Smooth muscle cell (in vitro differentiated cells): ENCODE measurements around the gene KCTD2. TPM values are rescaled to one million over a fixed set of nuclear protein-coding genes. Genes with fewer than 3 reads are reported as not detected.

Experiments used
- DNase-seq: peaks from one replicate; lab custom pipeline; 2025; ENCODE audit not compliant: unreplicated experiment; lab: John Stamatoyannopoulos, UW
- H2AFZ ChIP-seq: fragments of 200-600 bp; sonication (generic); 2 replicates; pipeline ENCODE4 v1.6.0; 2016; ENCODE audit warnings: antibody characterized with exemption, low read depth, mild to moderate bottlenecking
- H3F3A ChIP-seq: fragments of 200-600 bp; sonication (generic); 2 replicates; pipeline ENCODE4 v1.6.0; 2017; ENCODE audit warnings: antibody characterized with exemption, low read depth
- H3K27ac ChIP-seq: fragments of 200-600 bp; sonication (generic); 2 replicates; pipeline ENCODE4 v1.5.1; 2016; ENCODE audit warnings: low read depth, mild to moderate bottlenecking
- H3K27me3 ChIP-seq: fragments of 200-600 bp; sonication (generic); 2 replicates; pipeline ENCODE4 v1.6.1; 2016; ENCODE audit warnings: low read depth, mild to moderate bottlenecking
- H3K36me3 ChIP-seq: fragments of 200-600 bp; sonication (generic); 2 replicates; pipeline ENCODE4 v1.5.1; 2016; ENCODE audit warnings: low read depth
- H3K4me1 ChIP-seq: fragments of 200-600 bp; sonication (generic); 2 replicates; pipeline ENCODE4 v1.5.1; 2016; ENCODE audit warnings: low read depth
- H3K4me2 ChIP-seq: fragments of 200-600 bp; sonication (generic); 2 replicates; pipeline ENCODE4 v1.6.0; 2016; ENCODE audit warnings: mild to moderate bottlenecking
- H3K4me3 ChIP-seq: fragments of 200-600 bp; sonication (generic); 2 replicates; pipeline ENCODE4 v1.5.1; 2016; ENCODE audit warnings: mild to moderate bottlenecking
- H3K79me2 ChIP-seq: fragments of 200-600 bp; sonication (generic); 2 replicates; pipeline ENCODE4 v1.6.0; 2016; ENCODE audit warnings: low read depth, mild to moderate bottlenecking
- H3K9ac ChIP-seq: fragments of 200-600 bp; sonication (generic); 2 replicates; pipeline ENCODE4 v1.6.0; 2016; ENCODE audit warnings: low read depth
- H3K9me3 ChIP-seq: fragments of 200-600 bp; sonication (generic); replicated peaks from 2 replicates; pipeline ENCODE4 v1.5.1; 2016; ENCODE audit warnings: low read depth
- H4K20me1 ChIP-seq: fragments of 200-600 bp; sonication (generic); 2 replicates; pipeline ENCODE4 v1.6.0; 2016; ENCODE audit warnings: low read depth
- WGBS: methylation state at CpG from one replicate; pipeline ENCODE4 v1.1.7; 2016; ENCODE audit warnings: low lambda C conversion rate; 5-methylcytosine and 5-hydroxymethylcytosine counted together
- polyA plus RNA-seq: library from polyadenylated mRNA; unstranded; fragments of >200 nt; fragmentation: Nextera tagmentation; extraction: Ambion mirVana; gene quantifications from 2 replicates; pipeline ENCODE4 v1.2.1, GENCODE V29; 2016
- total RNA-seq: library from RNA; depleted of rRNA; stranded (reverse); fragments of >200 nt; gene quantifications from 2 replicates; pipeline ENCODE4 v1.2.3, GENCODE V29; 2014
- TF ChIP-seq, protein P1 (sequence below): fragments of 200-600 bp; sonication (generic); IDR thresholded peaks from 2 replicates; pipeline ENCODE4 v1.5.1; 2017; ENCODE audit warnings: borderline replicate concordance, mild to moderate bottlenecking, antibody characterized with exemption; ENCODE audit not compliant: insufficient read depth, poor library complexity, severe bottlenecking

KCTD2 gene
- total and polyA plus RNA-seq, 2 experiments from 2014 or later: 12.7 to 27.3 TPM

DNA sequence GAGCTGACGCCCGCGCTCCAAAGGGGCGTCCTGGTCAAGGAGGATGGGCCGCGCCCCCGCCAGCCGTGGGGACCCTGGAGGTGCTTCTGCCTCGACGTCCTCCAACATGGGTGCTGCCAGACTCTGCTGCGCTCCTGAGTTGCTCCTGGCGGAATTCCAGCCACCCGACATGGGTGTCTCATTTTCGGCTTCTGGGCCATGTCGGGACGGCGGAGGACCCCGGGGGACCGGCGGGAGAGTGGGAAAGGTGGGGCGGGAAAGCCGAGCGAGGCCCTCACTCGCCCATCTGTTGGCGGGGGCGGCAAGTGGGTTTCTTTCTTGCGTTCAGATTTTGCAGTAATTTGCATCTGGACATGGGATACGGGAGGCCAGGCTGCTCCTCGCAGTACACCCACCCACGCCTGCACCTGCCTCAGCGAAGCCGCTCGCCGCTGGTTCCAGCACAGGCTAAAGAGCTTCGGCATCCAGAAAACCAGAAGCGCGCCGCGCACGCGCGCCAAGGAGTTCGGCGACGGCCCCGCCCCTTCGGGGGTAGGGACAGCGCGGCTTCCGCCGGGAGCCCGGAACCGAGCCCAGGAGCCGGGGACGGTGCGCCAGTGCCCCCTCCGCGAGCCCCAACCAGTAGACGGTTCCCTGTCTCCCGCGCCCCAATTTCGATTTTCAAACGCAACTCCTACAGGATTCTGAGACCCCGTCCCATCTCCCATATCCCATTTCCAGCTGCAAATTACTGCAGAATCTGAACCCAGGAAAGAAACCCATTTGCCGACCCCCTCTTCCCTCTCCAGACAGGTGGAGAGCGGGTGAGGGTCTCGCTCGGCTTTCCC lies 62.6 kb downstream of the KCTD2 start, which contains the start of gene ARMC7:
ARMC7 (plus strand) TSS at position 563 of the 827 bp plus-strand sequence. CDS start 320 bp downstream, outside the sequence.
- Histone ChIP-seq H3K4me1 (peaks cover 3% of the 10 kb centered on the region), H3K9me3 (no peaks in the 10 kb centered on the region), H3K79me2 (peaks cover 3% of the 10 kb centered on the region), H3K27ac (no peak within 1 kb of the TSS), H3K9ac (peak within 1 kb of the TSS; percentile 14), H3K4me3 (peak within 1 kb of the TSS; percentile 68), H2AFZ (peak within 1 kb of the TSS; percentile 42), H3K27me3 (no peaks in the 10 kb centered on the region), H3F3A (no peaks in the 10 kb centered on the region), H3K4me2 (peak within 1 kb of the TSS; percentile 89), H4K20me1 (no peaks in the 10 kb centered on the region), H3K36me3 (no peaks in the 10 kb centered on the region)
- DNase-seq: peak; percentile 66
- WGBS: 2% methylated on average over 65 of the region's 68 CpGs
- TF ChIP-seq, protein P1, sequence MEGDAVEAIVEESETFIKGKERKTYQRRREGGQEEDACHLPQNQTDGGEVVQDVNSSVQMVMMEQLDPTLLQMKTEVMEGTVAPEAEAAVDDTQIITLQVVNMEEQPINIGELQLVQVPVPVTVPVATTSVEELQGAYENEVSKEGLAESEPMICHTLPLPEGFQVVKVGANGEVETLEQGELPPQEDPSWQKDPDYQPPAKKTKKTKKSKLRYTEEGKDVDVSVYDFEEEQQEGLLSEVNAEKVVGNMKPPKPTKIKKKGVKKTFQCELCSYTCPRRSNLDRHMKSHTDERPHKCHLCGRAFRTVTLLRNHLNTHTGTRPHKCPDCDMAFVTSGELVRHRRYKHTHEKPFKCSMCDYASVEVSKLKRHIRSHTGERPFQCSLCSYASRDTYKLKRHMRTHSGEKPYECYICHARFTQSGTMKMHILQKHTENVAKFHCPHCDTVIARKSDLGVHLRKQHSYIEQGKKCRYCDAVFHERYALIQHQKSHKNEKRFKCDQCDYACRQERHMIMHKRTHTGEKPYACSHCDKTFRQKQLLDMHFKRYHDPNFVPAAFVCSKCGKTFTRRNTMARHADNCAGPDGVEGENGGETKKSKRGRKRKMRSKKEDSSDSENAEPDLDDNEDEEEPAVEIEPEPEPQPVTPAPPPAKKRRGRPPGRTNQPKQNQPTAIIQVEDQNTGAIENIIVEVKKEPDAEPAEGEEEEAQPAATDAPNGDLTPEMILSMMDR: no peak

DNA sequence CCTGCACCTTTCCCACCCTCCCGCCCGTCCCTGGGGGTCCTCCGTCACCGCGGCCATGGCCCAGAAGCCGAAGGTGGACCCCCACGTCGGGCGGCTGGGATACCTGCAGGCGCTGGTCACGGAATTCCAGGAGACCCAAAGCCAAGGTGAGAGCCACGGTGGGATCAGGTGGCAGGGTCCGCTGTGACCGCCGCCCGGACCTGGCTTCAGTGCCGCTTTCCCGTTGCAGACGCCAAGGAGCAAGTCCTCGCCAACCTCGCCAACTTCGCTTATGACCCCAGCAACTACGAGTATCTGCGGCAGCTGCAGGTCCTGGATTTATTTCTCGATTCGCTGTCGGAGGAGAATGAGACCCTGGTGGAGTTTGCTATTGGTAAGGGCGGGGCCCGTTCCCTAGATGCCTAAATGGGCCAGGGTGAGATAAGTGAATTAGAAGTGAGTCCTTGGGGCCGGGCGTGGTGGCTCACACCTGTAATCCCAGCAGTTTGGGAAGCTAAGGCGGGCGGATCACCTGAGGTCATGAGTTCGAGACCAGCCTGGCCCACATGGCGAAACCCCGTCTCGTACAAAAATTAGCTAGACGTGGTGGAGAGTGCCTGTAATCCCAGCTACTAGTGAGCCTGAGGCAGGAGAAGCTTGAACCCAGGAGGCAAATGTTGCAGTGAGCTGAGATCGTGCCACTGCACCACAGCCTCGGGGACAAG lies 63.4 kb downstream of the KCTD2 start:
- Histone ChIP-seq H3K4me3 (peak overlapping the region; percentile 68), H3F3A (no peaks in the 10 kb centered on the region), H3K9ac (peak overlapping the region; percentile 14), H3K27me3 (no peaks in the 10 kb centered on the region), H3K4me2 (peak overlapping the region; percentile 89), H3K27ac (no peak overlapping the region), H2AFZ (peak overlapping the region; percentile 42), H4K20me1 (no peaks in the 10 kb centered on the region), H3K4me1 (peaks cover 3% of the 10 kb centered on the region), H3K36me3 (no peaks in the 10 kb centered on the region), H3K79me2 (peaks cover 3% of the 10 kb centered on the region), H3K9me3 (no peaks in the 10 kb centered on the region)
- no peak for DNase-seq
- 34% methylated on average over 33 of the region's 40 CpGs for WGBS
- TF ChIP-seq, protein P1: no peak

DNA sequence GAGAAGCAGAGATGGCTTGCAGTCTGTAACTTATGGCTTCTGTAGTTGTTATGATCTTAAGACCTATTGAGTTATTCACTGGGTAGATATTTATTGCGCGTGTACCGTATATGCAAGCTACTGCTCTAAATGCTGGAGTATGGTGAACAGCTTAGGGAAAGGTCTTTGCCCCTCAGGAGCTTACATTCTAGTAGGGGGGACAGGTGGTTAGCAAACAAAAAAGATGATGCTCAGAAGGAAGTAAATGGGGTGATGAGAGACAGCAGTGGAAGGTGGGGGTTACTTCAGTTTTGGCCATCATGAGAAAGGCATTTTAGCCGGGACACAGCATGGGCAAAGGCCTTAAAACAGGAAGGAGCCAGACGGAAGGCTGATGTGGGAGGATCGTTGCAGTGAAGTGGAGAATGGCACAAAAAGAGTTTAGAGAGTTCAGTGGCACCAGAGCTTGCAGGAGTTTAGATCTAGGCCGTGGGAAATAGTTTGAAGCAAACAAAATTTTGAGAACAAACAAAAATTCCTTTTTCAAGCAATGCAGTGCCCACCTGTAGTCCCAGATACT lies 64.8 kb downstream of the KCTD2 start:
- H3K9ac ChIP-seq: no peak overlapping the region
- no peak overlapping the region for H3K4me2 ChIP-seq
- no peaks in the 10 kb centered on the region for H4K20me1 ChIP-seq
- no peaks in the 10 kb centered on the region for H3K9me3 ChIP-seq
- WGBS: 97% methylated on average over 7 of the region's 7 CpGs
- TF ChIP-seq, protein P1: no peak
- no peak overlapping the region for H3K4me3 ChIP-seq
- H3K36me3 ChIP-seq: no peaks in the 10 kb centered on the region
- H2AFZ ChIP-seq: no peak overlapping the region
- H3F3A ChIP-seq: no peaks in the 10 kb centered on the region
- no peaks in the 10 kb centered on the region for H3K27me3 ChIP-seq
- peaks cover 3% of the 10 kb centered on the region for H3K79me2 ChIP-seq
- no peak overlapping the region for H3K27ac ChIP-seq
- peaks cover 3% of the 10 kb centered on the region for H3K4me1 ChIP-seq
- DNase-seq: no peak
